AG10803 (cell line): ENCODE measurements around the gene RUNDC1.
"Not testable (repeated sequence)": the region's sequence is repeated elsewhere in the genome, so short reads cannot be mapped to it uniquely, and the experiment has no call there.

Experiments
- DNase-seq: peaks from one replicate; pipeline ENCODE4 v3.0.0; 2010; ENCODE audit warnings: low read depth
- H3K4me3 ChIP-seq: 2 replicates; pipeline ENCODE4 v1.5.1; 2011; ENCODE audit warnings: mild to moderate bottlenecking, low read length, control low read depth
- TF ChIP-seq, protein P1 (sequence below): conservative IDR thresholded peaks from 2 replicates; pipeline ENCODE4 v1.5.1; 2011; ENCODE audit warnings: mild to moderate bottlenecking, low read length, control low read depth, inconsistent platforms

Gene RUNDC1

GRCh38 chr17:42997390-42997983 lies 17.1 kb downstream of the RUNDC1 start:
- TF ChIP-seq, protein P1, sequence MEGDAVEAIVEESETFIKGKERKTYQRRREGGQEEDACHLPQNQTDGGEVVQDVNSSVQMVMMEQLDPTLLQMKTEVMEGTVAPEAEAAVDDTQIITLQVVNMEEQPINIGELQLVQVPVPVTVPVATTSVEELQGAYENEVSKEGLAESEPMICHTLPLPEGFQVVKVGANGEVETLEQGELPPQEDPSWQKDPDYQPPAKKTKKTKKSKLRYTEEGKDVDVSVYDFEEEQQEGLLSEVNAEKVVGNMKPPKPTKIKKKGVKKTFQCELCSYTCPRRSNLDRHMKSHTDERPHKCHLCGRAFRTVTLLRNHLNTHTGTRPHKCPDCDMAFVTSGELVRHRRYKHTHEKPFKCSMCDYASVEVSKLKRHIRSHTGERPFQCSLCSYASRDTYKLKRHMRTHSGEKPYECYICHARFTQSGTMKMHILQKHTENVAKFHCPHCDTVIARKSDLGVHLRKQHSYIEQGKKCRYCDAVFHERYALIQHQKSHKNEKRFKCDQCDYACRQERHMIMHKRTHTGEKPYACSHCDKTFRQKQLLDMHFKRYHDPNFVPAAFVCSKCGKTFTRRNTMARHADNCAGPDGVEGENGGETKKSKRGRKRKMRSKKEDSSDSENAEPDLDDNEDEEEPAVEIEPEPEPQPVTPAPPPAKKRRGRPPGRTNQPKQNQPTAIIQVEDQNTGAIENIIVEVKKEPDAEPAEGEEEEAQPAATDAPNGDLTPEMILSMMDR = no peak
- peak overlapping the region; percentile 41 for H3K4me3 ChIP-seq

GRCh38 chr17:42997984-42998938 lies 17.9 kb downstream of the RUNDC1 start, which contains the start of gene RPL27:
TSS of gene RPL27 (plus strand) at chr17:42998419. CDS start at chr17:42998751, 332 bp downstream.
- TF ChIP-seq, protein P1 = peak; percentile 84
- DNase-seq = peak; percentile 100
- H3K4me3 ChIP-seq = peak within 1 kb of the TSS; percentile 77

More at GRCh38 chr17:42997390-42997983, 17.1 kb downstream of the RUNDC1 start:
- no peak for DNase-seq

DNA sequence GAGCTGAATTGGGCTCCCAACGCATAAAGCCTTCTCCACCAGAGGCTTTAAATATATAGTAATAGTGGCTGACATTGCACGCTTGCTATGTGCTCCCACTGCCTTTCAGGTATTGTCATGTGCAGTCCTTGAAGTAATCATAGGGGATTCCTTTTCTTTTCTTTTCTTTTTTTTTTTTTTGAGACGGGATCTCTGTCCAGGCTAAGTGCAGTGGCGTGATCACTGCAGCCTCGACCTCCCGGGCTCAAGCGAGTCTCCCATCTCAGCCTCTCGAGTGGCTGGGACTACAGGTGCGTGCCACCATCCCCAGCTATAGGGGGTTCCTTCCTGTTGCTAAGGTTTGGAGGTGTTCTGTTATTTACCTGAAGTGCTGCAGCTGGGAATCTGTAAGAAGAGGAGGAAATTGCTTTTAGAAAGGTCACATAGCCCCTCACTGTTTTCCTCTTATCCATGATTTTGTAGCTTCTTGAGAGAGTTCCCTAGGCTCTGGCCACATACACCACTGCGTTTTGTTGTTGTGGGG lies 18.7 kb downstream of the RUNDC1 start:
- DNase-seq = no peak
- TF ChIP-seq, protein P1 = no peak
- H3K4me3 ChIP-seq = peak overlapping the region; percentile 77

- not testable (repeated sequence) for DNase-seq, H3K4me3 ChIP-seq
Measured at GRCh38 chr17:43000894-43001293, 20.5 kb downstream of the RUNDC1 start.

- TF ChIP-seq, protein P1 = no peak
- DNase-seq = peak; percentile 71
- no peak overlapping the region for H3K4me3 ChIP-seq
Measured at GRCh38 chr17:43003542-43004172, 23.3 kb downstream of the RUNDC1 start.

DNA sequence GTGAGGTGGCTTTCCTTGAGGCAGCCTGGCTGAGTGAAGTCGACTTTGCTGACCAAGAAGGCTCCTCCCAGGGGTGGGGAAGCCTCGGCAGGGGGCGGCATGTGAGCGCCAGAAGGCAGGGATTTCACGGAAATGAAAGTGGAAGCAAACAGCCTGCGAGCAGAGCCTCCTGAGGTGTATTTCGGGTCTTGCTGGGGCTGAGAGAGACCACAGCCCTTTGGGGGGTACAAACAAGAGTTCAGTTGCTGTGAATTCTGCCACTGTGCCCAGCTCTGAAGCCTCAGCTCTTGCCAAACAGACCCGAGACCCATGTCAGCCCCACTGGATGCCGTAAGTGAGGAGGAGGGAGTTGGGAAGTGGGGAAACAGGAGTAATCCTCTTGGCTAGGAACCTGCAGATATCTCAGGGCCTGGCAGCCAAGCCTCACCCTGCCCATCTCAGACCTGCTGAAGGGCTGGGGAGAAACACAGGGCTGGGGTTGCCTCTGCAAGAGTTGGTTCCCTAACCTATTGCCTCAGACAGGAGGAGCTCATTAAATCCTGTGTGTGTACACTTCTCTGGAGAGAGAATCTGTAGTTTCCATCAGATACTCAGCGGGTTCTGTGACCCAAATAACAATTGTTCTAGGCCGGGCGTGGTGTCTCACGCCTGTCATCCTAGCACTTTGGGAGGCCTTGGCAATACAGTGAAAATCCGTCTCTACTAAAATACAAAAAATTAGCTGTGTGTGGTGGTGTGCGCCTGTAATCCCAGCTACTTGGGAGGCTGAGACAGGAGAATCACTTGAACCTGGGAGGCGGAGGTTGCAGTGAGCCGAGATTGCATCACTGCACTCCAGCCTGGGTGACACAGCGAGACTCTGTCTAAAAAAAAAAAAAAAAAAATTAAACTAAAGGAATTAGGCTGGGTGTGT lies 26.5 kb downstream of the RUNDC1 start, which contains the start of gene IFI35:
IFI35 (plus strand) TSS at position 146 of the 913 bp plus-strand sequence; CDS start at position 310, 164 bp downstream.
- peak; percentile 79 for DNase-seq
- peak within 1 kb of the TSS; percentile 69 for H3K4me3 ChIP-seq
- TF ChIP-seq, protein P1 = peak; percentile 41
